ENCODE data around the gene PAFAH1B1.
"Not testable (repeated sequence)": the region's sequence is repeated elsewhere in the genome, so short reads cannot be mapped to it uniquely, and the experiment has no call there.

Gene PAFAH1B1

GRCh38 chr17:2636169-2636930 lies 42.9 kb downstream of the PAFAH1B1 start:
- no peak for DNase-seq

DNA sequence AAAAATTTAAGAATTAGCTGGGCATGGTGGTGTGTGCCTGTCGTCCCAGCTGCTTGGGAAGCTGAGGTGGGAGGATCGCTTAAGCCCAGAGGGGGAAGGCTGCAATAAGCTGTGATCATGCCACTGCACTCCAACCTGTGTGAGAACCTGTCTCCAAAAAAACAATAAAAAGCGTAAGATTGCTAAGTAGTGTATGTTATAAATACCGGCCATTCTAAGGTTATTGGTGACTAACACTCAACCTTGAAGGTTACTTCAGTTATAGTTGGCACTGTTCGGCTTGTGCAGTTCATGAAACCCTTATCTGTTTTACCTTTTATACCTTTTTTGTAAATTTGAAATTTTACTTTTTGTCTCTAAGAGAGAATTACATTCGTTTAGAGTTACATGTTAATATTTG lies 44.0 kb downstream of the PAFAH1B1 start:
- DNase-seq, result no peak

GRCh38 chr17:2644971-2645370 lies 51.5 kb downstream of the PAFAH1B1 start:
- no peak for DNase-seq

GRCh38 chr17:2647957-2648356 lies 54.5 kb downstream of the PAFAH1B1 start:
- no peak for DNase-seq

- DNase-seq, result no peak
Observed at GRCh38 chr17:2649191-2649590, 55.7 kb downstream of the PAFAH1B1 start.

- DNase-seq, result not testable (repeated sequence)
Observed at GRCh38 chr17:2652911-2653310, 59.5 kb downstream of the PAFAH1B1 start.

DNA sequence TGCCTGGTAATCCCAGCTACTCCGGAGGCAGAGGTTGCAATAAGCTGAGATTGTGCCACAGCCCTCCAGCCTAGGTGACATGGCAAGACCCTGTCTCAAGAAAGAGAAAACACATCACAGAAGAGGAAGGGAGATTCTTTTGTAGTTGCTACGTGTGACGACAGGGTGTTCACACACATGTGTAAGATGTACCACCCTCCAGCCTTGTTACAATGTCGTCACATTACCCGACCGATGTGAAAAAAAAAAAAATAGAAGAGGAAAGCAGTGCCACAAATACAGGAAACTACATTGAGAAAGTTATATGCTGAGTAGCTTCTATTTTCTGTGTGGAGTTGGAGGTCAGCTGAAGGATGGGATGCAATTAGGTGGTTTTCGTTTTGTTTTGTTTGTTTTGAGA lies 62.1 kb downstream of the PAFAH1B1 start:
- DNase-seq, result no peak

DNA sequence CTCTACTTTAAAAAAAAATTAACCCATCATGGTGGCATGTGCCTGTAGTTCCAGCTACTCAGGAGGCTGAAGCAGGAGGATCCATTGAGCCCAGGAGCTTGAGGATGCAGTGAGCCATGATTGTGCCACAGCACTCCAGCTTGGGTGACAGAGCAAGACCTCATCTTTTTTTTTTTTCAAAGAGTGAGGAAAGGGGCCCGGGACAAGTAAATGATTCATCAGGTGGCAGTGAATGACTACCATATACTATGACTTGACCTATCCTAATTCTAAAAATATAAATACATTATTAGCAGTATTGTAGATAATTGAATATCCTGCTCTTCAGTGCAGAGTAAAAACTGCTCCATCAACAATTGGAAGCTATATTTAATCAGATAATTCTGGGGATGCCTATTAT lies 62.8 kb downstream of the PAFAH1B1 start:
- DNase-seq, result no peak

- DNase-seq, result not testable (repeated sequence)
Observed at GRCh38 chr17:2659337-2659736, 65.9 kb downstream of the PAFAH1B1 start.

DNA sequence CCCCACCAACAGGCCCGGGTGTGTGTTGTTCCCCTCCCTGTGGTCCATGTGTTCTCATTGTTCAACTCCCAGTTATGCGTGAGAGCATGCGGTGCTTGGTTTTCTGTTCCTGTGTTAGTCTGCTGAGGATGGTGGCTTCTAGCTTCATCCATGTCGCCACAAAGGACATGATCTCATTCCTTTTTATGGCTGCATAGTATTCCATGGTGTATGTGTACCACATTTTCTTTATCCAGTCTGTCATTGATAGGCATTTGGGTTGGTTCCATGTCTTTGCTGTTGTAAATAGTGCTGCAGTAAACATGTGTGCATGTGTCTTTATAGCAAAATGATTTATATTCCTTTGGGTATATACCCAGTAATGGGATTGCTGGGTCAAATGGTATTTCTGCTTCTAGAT lies 67.0 kb downstream of the PAFAH1B1 start:
- not testable (repeated sequence) for DNase-seq

- no peak for DNase-seq
Observed at GRCh38 chr17:2672026-2672425, 78.6 kb downstream of the PAFAH1B1 start.

GRCh38 chr17:2679247-2679646 lies 85.8 kb downstream of the PAFAH1B1 start:
- DNase-seq, result not testable (repeated sequence)

DNA sequence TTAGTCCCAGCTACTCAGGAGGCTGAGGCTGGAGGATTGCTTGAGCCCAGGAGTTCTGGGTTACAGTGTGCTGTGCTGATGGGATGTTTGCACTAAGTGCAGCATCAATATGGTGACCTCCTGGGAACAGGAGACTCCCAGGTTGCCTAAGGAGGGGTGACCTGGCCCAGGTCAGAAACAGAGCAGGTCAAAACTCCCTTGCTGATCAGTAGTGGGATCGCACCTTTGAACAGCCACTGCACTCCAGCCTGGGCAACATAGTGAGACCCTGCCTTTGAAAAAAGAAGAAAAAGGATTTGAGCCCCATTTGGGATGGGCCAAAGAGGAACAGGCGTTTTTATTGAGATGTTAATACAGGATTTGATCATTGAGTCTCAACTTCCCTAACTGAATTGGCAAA lies 87.5 kb downstream of the PAFAH1B1 start:
- no peak for DNase-seq

GRCh38 chr17:2681650-2682049 lies 88.2 kb downstream of the PAFAH1B1 start:
- no peak for DNase-seq

DNA sequence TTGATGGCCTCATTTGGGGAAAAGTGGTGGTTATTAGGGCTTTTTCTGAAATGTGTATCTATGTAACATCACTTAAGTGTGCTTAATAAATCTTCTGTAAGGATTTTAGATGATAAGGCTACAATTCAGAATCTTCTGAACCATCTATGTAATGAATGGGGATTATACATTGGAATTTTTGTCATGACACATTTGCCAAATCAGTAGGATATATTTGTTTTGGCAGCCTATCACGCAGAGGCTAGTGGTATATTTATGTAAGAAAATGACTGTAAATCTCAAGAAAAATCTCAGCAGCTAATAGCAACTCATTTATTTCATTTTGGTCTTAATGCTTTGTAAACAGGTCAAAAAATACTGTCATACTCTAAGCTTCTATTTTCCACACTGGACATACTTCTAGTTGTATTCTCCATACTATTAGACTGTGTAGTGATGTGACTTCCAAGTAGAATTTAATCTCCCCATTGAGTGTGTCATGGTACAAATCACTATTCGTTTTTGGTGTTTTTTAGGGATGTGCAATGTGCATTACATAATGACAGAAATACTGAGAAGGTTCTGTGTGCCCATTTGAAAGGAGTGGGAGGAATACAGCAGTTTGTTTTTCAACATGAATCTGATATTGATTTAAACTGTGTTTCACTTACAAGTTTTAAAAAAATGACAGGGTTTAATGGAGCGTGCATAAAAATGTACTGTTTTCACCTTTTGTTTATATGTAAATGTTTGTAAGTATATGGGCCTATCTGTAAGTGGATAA lies 88.9 kb downstream of the PAFAH1B1 start:
- DNase-seq, result no peak

DNA sequence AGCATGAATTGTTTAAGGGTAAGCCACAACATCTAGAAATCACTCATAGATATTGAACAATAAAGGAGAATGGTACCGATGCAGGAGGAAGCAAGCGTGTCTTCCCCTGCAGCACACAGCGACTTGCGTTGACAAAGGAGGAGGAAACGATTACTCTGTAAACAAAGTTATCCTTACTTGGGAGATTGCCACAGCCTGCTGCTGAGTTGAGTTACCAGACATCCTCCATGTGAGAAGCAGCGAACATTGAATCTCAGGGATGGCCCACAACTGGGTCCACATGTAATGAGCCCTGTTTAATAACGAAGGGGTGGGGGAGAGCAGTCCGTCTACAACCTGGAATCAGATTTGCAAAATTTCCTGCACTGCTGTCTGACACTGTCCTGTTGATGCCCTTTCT lies 90.5 kb downstream of the PAFAH1B1 start:
- DNase-seq, result no peak

GRCh38 chr17:2684549-2684948 lies 91.1 kb downstream of the PAFAH1B1 start:
- DNase-seq, result no peak

DNA sequence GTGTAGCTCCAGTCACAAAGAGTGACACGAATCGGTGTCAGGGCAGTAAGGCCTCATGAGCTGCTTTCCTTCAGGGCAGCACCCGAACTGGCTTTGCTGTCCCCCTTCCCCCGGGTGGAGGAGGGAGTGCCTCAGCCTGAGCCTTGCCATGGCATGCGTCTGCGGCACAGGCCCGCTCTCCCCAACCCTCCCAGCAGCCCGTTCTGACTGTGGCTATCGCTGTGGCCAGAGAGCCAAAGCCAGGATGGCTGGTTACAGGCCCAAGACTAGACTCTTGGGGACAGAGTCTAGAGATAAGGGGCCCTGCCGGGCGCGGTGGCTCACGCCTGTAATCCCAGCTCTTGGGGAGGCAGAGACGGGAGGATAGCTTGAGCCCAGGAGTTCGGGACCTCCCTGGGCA lies 92.2 kb downstream of the PAFAH1B1 start:
- no peak for DNase-seq

DNA sequence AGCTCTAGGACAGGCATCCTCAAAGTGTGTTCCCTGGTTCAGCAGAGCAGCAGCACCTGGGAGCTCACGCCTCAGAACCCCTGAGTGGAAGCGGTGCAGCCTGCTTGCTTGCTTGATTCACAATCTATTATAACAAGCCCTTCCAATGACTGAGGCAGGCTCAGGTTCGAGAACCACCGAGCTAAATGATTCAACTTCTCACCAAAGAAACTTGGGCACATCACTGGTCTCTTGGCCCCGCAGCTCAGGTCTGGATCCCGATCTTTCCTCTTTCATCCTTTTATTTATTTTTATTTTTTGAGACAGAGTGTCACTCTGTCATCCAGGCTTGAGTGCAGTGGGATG lies 93.6 kb downstream of the PAFAH1B1 start:
- no peak for DNase-seq

GRCh38 chr17:2688351-2689342 lies 95.2 kb downstream of the PAFAH1B1 start:
- DNase-seq, result no peak

GRCh38 chr17:2689411-2690164 lies 96.1 kb downstream of the PAFAH1B1 start:
- DNase-seq, result no peak
